HG02571 (cell line): Measurements from ENCODE around the gene ZBED3.
A peak's percentile ranks its signal among the peaks of the same experiment; 100 is the strongest.

Experiments
- ATAC-seq: cut with Tn5 transposase; IDR thresholded peaks from one replicate; pipeline ENCODE4 v1.9.1; 2021; ENCODE audit warnings: mild to moderate bottlenecking, moderate library complexity; ENCODE audit not compliant: unreplicated experiment

ZBED3 gene

DNA sequence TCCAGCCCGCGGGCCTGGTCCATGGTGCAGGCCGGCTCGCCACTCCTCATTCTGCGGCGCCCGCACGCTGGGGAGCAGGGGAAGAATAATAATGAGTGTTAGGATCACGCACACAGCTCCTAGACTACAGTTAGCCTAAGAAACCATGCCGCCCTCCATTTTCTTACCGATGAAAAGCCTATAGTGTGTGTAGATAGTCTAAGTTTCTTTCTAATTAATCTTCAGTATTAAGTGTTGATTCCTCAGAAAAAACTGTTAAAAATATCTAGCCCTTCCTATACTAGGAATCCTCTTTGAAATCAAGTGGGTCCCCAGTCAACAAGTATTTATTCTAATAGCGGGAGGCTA is 9.3 kb downstream of the ZBED3 start:
- ATAC-seq: no peak

DNA sequence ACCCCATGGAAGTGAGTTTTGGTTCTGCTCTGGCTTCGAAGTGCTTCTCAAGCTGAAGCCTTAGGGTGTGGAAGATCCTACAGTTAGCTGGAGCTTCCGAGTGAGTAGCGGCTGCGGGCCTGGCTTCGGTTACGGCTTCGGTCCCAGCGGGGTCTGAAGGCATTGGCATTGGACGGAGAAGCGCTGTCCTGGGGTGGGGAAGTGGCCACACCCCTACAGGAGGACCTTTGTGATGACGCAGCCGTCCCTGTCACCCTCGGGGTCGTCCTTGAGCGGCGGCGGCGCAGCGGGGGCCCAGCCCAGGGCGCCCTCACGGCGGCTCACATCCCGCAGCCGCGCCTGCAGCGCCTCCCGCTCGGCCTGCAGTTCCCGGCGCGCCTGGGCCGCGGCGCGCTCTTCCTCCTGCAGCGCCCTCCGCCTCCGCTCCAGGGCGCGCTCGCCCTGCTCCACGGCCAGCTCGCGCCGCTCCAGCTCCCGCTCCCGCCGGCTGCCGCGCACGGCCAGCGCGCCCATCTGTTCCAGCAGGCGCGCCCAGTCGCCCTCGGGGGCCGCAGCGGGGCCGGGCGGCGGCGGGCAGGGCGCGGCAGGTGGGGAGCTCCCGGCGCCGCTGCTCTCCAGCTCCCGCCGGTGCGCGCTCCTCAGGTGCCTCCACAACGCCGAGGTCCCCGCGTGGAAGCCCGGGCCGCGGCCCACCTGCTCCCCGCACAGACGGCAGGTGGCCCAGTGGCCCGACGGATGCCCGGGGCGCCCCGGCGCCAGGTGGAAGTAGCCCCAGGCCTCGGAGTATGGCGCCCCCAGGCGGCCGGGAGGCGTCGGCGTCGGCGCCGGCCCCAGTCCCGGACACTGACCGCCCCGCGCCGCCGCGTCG is 9.9 kb downstream of the ZBED3 start:
- ATAC-seq: peak; percentile 71

DNA sequence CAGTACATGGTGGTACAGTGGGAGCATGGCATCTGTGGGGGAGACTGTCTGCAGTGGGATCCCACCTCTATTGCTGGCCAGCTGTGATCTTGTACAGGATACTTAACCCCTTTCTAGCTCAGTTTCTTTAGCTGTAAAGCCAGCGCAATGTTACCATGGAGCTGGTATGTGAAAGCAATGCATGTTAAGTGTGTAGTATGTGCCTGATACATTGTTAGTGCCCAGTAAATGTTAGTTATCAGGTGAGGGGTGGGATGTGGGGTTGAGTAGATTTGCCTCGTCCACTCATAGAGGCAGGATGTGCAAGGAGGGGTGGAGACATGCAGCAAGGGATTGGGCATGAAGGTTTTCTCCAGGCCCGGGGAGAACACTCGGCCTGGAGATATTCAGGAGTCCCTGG is 12.3 kb downstream of the ZBED3 start:
- no peak for ATAC-seq

DNA sequence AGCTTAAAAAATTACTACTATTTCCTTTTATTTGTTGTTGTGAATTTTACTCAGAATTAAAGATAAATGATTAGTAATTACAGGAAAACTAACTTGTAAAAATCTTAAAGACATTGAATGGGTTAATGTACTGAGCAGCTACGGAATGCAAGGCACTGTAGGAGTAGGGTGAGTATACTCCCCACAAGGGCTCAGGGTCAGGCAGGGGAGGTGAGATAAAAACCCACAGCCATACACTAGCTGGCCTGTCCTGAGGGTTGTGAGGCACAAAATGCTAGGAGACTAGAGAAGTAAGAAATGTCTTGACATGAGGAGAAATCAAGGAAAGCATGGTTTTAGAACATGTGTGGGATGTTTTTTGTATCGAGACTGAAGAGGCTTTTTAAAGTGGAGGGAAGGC is 13.4 kb downstream of the ZBED3 start:
- no peak for ATAC-seq

DNA sequence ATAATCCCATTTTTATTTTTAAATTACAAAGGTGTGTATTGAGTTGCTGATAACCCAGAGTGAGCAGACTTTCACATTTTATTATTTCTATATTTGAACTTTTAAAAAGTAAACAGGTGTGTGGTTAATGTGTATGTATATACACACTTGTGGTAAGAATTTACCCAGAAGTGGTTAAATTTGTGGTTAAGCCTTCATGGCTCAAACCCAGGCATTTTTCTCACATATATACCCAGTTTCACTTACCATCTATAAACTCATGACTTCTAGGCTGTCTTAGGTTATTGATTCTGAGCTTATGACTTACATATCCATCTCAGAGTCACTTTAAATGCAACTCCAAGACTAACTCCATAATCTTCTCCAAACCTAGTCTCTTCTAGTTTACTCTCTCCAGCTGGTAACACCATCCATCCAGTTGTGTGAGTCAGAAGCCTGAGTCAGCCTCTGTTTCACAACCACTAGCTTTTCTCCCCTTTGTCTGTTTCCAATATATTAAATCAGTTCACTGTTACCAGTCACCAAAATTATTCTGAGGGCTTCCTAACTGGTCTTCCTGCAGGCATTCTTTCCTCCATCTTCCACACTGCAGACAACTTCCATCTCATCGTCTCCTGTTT is 20.2 kb downstream of the ZBED3 start:
- ATAC-seq: no peak

DNA sequence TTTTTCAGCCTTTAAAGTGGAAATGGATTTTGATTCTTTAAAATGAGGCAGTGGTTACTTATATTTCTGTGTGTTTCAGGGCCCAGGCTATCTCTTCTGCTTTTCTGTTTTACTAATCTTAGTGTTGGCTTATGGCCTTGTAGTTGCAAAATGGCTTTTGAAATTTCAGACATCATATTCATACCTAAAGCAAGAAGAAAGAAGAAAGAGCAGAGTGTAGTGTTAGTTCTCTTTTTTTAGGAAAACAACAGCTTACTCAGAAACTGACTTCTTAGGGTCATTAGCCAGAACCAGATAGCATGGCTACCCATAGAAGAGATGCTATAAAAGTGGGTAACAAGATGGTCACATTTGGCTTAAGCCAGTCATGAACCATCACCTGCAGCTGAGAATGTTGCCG is 20.9 kb downstream of the ZBED3 start:
- no peak for ATAC-seq

DNA sequence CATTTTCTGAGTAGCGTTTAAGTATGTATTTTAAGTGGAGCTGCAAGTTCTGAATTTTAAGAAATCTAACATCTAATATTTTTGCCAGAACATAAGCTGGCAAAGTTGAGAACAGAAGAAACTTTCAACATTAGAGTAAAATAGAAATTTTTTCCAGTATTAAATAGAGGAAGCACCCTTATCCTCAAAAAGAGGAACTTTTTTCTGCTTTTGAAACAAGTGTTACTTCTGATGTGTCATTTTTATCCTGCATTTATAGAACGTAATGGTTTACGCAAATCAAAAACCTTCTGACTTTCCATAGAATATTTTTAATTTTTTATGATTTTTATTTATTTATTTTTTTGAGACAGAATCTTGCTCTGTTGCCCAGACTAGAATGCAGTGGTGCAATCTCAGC is 21.8 kb downstream of the ZBED3 start:
- no peak for ATAC-seq

DNA sequence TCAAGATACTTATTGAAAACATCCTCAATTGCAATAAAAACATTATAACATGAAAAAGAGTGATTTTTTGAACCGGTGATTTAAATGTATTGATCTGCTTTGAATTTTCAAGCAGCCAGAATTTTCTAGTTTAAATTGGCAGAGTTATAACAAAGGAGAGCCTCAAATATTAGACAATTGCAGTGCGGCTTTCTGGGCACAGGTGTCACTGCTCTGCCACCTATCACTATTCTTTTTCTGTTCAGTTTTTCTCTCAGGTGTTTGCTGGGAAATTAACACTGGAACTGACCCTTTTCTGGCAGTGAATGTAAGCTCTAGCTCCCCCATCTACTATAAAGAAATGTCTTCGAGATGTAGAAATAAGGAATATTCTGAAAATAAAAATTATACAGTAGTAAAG is 23.0 kb downstream of the ZBED3 start:
- ATAC-seq: no peak

DNA sequence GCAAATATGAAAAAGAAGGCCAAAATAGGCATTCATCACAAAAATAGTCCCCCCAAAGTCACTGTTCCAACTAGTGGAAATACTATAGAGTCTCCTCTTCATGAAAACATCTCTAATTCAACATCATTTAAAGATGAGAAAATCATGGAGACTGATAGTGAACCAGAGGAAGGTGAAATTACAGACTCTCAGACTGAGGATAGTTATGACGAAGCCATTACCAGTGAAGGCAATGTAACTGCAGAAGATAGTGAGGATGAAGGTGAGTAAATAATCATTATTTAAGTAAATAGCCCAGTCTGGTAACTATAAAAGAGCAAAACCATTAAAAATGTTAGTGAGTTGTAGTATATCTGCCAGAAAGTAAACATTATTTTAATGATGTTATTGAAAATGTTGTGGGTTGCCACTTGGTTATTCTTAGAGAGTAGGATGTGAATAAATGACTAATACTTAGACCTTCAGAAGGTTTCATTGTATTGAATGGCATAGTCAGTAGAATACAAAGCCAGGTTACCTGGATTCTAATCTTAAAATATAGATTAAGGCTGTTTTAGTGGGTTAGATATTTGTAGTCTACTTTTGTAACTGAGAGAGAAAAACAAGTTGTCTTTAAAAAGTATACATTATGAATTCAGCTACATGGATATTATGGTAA is 40.5 kb downstream of the ZBED3 start:
- no peak for ATAC-seq

DNA sequence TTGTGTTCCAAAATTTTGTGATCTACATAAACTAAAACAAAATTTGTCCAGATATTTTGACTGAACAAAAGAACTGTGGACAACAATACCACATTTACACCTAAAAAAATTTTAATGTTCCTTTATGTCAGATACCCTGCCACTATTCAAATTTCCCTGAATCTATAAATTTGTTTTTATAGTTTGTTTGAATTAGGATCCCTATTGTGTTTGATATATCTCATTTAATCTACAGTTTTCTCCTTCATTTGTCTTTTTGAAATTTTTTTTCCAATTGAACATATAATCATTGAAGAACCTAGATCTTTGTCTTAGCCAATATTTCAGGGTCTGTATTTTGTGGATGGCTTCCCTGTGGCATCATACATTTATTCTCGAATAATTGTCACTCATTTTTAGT is 51.1 kb downstream of the ZBED3 start:
- no peak for ATAC-seq

DNA sequence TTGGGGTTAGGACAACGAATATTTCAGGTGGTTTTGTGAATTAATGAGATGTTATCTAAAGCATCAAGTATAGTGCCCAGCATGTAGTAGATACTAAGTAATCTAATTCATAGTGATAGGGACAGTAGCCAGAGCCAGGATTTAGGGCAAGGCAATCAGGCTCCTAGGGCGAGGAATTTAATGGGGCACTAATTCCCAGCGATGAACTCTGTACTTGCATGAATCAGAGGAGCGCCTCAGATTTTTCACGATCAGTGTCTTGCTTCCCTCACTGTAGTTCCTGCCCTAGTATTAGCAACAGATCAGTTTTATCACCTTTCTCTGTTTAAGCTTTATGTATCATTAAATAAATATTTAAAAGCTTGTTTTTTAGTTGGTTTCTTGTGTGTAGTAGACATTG is 53.7 kb downstream of the ZBED3 start:
- ATAC-seq: no peak

DNA sequence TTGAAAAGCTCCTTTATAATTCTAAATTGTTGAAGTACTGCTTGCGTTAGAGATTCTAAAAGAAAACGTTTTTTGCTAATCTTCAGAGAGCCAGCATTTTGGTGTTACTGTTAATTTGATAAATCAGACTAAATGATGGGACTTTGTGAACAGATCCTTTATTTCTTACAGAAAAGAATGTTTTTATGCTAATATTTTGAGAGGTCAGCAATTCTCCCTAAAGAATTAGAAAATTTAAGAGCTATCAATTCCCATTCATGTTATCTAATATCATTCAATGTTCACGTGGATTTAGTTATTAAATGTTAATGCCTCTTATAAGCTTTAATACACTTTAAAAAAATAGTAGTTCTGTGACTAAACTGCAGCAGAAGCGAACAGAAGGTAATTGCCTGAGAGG is 54.5 kb downstream of the ZBED3 start:
- no peak for ATAC-seq

DNA sequence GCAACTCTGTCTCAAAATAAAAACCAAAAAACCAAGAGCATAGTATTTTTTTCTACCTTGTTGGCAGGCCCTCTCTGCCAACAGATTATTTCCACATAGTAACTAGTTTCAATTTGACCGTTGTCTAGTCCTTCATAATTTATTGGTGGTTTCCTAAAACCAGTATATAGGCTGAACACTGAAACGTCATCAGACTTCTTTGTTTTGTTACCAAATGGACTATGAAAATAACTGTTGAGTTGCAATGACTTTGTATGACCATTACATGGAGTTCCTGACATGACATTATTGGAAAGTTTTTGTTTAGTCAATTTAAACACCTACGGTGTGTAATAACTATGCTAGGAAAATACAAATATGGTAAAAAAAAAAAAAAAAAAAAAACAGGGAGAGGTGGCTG is 55.2 kb downstream of the ZBED3 start:
- ATAC-seq: no peak

DNA sequence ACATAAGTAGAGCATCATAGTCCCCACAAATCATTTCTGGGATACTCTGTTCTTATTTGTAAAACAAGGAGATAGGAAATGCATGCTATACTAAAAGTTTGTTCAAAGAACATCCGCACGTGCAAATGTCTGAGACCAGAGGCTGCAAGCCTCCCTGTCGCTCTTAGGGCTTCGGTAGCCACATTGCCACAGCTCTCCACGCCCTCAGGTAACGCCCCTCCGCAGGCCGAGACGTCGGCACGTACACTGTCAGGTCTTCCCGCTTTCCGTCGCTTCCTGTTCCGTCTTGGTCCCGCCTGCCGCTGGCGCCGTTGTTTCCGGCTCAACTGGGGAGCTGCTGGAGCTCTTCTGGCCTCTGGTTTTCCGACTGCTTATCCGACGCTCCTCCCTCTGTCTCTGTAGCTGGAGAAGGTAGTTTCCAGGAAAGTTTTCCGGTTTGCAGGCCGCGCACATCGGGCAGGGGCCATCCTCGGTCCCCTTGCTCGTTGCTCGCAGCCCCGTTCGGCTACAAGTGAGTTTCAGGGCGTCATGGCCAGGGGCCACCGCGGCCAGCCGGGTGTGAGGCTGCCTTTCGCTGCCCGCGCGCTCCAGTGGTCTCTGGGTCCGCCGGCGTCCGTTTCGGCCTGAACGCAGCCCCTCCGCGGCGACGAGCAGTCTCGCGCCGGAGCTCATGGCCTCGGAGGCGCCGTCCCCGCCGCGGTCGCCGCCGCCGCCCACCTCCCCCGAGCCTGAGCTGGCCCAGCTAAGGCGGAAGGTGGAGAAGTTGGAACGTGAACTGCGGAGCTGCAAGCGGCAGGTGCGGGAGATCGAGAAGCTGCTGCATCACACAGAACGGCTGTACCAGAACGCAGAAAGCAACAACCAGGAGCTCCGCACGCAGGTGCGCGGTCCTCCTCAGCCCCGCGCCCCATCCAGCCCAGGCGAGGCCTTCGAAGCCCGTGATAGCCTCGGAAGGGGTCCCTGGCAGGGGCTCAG is 56.7 kb downstream of the ZBED3 start, which contains the start of gene AGGF1:
TSS of gene AGGF1 (plus strand) at position 308 of the 975 bp plus-strand sequence. CDS start at position 671, 363 bp downstream.
- peak; percentile 99 for ATAC-seq

DNA sequence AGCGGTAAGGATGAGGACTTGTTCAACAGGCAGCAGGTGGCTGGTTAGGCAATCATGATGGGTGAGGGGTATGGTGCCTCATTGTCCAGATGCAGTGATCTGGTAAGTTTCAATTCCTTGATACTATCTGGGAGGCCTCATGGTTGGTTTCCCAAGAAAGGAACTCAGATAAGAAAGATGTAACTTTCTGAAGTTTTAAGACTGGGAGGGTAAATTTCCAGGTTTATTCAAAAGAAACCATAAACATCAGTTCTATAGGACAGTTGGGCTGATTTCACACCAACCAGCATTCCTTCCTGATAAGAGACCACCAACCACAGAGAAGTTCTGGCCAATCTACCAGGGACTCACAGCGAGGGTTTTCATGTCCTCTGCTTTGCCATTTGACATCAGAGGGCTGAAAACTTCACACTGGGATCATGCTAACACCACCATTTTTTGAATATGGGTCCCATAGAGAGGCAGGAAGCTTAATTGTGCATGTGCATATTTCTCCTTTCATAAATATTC is 57.7 kb downstream of the ZBED3 start:
- ATAC-seq: no peak

DNA sequence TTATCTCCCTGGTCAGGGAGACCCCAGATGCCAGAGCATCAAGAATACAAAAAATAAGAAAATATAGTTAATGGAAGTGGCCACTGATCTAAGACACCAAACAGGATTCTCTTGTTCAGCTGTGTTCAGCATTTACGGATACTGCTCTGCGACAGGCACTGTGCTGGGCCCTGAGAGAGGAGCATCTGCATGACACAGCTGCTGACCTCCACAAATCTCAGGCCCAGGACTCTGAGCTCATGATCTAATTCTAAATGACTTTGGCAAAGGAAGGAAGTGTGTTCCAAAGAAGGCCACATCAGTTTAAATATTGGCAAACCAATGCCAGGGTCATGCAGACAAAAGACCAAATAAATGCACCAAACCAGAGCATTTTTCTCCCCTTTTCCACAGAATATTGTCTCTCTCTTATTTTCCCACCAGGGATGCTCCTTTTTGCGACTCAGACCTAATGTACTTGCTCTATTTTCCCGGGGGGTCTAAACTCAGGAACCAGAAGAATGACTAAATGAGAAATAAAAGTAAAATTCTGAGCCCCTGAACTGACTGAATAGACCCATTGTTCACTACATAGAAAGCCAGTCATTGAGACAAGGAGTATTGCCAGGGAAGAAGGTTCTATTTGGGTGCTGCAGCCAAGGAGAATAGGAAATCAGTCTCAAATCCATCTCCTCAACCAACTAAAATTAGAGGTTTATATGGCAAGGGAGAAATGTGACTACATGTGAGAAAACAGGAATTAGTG is 58.3 kb downstream of the ZBED3 start:
- no peak for ATAC-seq

DNA sequence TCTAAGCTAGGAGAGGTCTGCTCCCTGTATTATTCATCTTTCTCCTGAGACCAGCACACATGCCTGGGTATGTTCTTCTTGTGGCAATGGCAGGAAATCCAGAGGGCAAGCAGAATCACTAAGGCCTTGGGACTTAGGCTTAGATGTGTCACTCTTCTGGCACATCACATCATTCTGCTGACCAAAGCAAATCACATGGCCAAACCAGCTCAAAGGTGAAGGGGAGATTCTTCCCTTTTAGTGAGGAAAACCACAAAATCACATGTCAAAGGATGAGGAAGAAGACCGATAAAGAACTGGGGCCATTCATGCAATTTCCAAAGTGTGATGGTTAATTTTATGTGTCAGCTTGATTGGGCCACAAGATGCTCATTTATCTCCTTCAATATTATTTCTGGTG is 62.6 kb downstream of the ZBED3 start:
- ATAC-seq: no peak

DNA sequence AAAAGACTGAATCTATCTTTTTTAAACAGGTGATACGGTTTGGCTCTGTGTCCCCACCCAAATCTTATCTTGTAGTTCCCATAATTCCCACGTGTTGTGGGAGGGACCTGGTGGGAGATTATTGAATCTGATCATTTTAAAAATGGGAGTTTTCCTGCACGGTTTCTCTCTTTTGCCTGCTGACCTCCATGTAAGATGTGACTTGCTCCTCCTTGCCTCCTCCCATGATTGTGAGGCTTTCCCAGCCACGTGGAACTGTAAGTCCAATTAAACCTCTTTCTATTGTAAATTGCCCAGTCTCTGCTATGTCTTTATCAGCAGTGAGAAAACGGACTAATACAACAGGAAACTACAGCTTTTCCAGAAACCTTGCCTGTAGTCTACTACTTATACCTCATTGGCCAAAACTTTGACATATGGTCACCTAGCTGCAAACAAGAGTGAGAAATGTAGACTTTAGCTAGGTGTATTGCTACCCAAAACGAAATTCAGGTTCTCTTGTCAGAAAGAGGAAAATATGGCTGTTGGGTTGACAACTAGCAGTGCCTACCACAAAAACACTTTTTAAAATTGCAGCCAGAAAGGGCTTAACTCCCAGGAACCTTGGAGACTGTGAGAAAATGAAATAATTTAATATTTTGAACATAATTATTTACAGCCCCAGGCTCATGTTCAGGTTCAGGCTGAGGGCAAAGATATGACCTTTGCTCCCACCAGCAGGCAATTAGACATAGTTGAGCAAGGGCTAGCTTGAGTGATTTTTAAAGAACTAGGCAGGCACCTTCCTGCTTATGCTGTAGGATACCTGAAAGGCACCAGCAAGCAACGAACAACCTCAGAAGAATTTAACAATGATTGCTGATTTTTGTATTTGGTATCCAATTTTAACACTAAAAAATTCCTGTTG is 64.3 kb downstream of the ZBED3 start:
- no peak for ATAC-seq
